Right lobe of liver (tissue), 6 donors: ENCODE results near the gene TNFRSF8. TPM values are rescaled to one million over a fixed set of nuclear protein-coding genes. Genes with fewer than 3 reads are reported as not detected.

ENCODE experiments used
- ATAC-seq, 4 donors: fragments of 200-7000 bp; cut with Tn5 transposase; one replicate each; pipeline ENCODE4 v1.9.1; 2020; ENCODE audit warnings: mild to moderate bottlenecking in 4 of 4, moderate library complexity in 4 of 4
- DNase-seq, 3 donors: peaks; one replicate each; pipeline ENCODE4 v3.0.0-alpha.2; 2020
- H3K27ac ChIP-seq, 3 donors: fragments of 200-600 bp; one replicate each; pipeline ENCODE4 v1.8.0; 2022
- H3K27me3 ChIP-seq, 2 donors: fragments of 200-600 bp; one replicate each; pipeline ENCODE4 v1.8.0; 2022
- H3K36me3 ChIP-seq, 4 donors: fragments of 200-600 bp; sonication (generic) in 1 of 4; one replicate each; pipeline versions ENCODE4 v1.5.1 to v1.8.0; 2017 to 2022; ENCODE audit warnings: control low read depth in 1 of 4
- H3K4me1 ChIP-seq, 4 donors: fragments of 200-600 bp; sonication (generic) in 1 of 4; one replicate each; pipeline versions ENCODE4 v1.5.1 to v1.8.0; 2017 to 2022; ENCODE audit warnings: control low read depth in 1 of 4
- H3K4me3 ChIP-seq, 3 donors: fragments of 200-600 bp; one replicate each; pipeline ENCODE4 v1.8.0; 2022
- H3K9me3 ChIP-seq, 4 donors: fragments of 200-600 bp; sonication (generic) in 1 of 4; one replicate each; pipeline versions ENCODE4 v1.5.1 to v1.8.0; 2017 to 2022; ENCODE audit warnings: control low read depth in 1 of 4
- POLR2A ChIP-seq: fragments of 450-650 bp; IDR thresholded peaks from one replicate; pipeline ENCODE4 v1.6.1; 2017; ENCODE audit warnings: antibody characterized with exemption, mild to moderate bottlenecking
- WGBS: methylation state at CpG from one replicate; pipeline ENCODE4 v1.1.6; 2018; ENCODE audit warnings: low coverage, low lambda C conversion rate; ENCODE audit not compliant: insufficient coverage; ENCODE audit errors: missing lambda C conversion rate; 5-methylcytosine and 5-hydroxymethylcytosine counted together
- intact Hi-C, 2 donors: fragments of 100-400 bp; cut with DNase I; formaldehyde crosslinking; loops; one replicate each; pipeline versions ENCODE4 v1.11.2 to v1.14.1; 2022
- total RNA-seq, 6 experiments: library from RNA; depleted of rRNA in 2 of 6; stranded (reverse); fragments of >200 nt in 2 of 6; fragmentation: NEBNext Ultra II Directional in 3 of 6; extraction: Animal tissue kit (Norgen Biotek cat#: 25700) in 3 of 6; gene quantifications; one replicate each; pipeline versions ENCODE4 v1.1.0 to v1.2.4, GENCODE V29; 2016 to 2023
- TF ChIP-seq, protein P1 (sequence below), 4 donors: fragments of 200-600 bp in 3 of 4; fragments of 450-650 bp in 1 of 4; IDR thresholded peaks; one replicate each; pipeline versions ENCODE4 v1.5.1 to v1.8.0; 2016 to 2022; ENCODE audit warnings: antibody characterized with exemption in 4 of 4, mild to moderate bottlenecking in 2 of 4
- donor health status: DM: no; HTN: yes; CAD: no.
- donor health status: DM: no; HTN: no; CAD: no.
- donor health status: DM: no; HTN: no; CAD: no.
- donor health status: DM: no; HTN: yes; CAD: no.
- donor health status: DM: no; HTN: yes; CAD: no.

Gene TNFRSF8
- total RNA-seq, 6 experiments from 2014 or later, result 0.12 to 0.29 (median 0.19) TPM; not detected in 1

DNA sequence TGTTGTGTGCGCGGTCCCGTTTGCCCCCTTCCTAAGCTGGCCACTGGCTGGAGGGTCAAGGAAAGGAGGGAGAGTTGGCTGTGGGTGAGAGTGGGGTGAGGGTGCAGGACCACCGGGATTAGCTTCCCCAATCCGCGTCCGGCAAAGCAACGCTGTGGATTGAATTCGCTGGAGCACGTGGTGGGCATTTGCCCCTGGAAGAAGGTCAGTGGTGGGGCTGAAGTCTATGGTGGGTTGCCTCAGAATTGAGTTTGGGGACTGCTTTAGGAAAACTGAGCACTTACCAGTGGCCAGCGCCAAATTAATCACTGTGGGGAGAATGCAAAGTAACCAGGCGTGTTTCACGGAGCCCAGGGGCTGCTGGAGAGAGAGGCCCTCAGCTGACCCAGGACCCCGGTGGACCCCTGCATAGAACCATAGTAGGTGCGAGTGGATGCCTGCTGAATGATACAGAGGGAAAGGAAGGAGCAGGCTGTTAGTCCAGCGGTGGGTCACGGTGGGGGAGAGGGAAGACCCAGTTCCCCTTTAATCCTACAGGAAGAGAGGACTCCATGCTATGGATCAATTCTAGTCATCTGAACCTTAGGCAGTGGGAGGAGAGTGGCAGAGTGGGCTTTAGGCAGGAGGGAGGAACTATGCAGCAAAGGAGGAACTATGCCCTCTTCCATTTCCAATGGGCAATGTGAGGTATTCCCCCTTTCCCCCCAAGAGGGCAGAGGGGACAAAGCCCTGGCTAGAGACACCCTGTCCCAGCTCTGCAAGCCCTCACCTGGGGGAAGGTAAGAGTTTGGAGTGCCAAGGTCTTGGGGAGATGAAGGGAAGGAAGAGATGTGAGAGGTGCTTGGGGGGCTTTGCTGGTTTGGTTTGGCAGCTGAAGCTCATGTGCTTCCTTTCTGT lies 1.2 kb downstream of the TNFRSF8 start:
- WGBS, result 18% methylated on average over 12 of the region's 17 CpGs
- Histone ChIP-seq H3K27ac (no peak overlapping the region), H3K27me3 (peaks cover 5 to 15% of the 10 kb centered on the region in 2 donors), H3K4me3 (no peak overlapping the region), H3K4me1 (no peaks in the 10 kb centered on the region), H3K9me3 (no peaks in the 10 kb centered on the region), H3K36me3 (no peaks in the 10 kb centered on the region)
- intact Hi-C loops, result no loop called here
- DNase-seq, result no peak
- no peak for ATAC-seq
- no peak for TF ChIP-seq POLR2A
- TF ChIP-seq, protein P1, sequence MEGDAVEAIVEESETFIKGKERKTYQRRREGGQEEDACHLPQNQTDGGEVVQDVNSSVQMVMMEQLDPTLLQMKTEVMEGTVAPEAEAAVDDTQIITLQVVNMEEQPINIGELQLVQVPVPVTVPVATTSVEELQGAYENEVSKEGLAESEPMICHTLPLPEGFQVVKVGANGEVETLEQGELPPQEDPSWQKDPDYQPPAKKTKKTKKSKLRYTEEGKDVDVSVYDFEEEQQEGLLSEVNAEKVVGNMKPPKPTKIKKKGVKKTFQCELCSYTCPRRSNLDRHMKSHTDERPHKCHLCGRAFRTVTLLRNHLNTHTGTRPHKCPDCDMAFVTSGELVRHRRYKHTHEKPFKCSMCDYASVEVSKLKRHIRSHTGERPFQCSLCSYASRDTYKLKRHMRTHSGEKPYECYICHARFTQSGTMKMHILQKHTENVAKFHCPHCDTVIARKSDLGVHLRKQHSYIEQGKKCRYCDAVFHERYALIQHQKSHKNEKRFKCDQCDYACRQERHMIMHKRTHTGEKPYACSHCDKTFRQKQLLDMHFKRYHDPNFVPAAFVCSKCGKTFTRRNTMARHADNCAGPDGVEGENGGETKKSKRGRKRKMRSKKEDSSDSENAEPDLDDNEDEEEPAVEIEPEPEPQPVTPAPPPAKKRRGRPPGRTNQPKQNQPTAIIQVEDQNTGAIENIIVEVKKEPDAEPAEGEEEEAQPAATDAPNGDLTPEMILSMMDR (IDR thresholded peaks at IDR 0.05), result no peak

DNA sequence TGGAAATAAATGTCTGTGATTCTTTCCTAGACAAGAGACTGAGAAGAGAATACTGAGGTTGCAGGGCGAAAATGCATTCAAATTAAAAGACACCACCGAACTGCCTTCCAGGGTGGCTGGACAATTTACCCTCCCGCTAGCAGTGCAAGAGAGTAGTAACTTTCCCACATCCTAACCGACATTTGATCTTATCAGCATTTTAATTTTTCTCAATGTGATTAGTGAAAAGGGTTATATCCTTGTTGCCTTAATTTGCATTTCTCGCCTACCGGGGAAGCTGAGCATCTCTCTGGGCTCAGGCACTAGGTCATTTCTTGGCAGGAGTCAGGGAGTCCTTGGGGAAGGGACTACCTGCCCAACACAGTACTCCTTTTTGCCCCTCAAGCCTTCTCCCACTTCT lies 2.8 kb downstream of the TNFRSF8 start:
- ATAC-seq (no peak), DNase-seq (no peak)
- intact Hi-C loops, result no loop called here
- no peak for TF ChIP-seq POLR2A
- TF ChIP-seq, protein P1 (IDR thresholded peaks at IDR 0.05), result no peak
- Histone ChIP-seq H3K36me3 (no peaks in the 10 kb centered on the region), H3K27me3 (peaks cover 5 to 15% of the 10 kb centered on the region in 2 donors), H3K4me3 (no peak overlapping the region), H3K9me3 (no peaks in the 10 kb centered on the region), H3K27ac (no peak overlapping the region), H3K4me1 (no peaks in the 10 kb centered on the region)
- WGBS, result 41% methylated on average over 6 of the region's 6 CpGs

DNA sequence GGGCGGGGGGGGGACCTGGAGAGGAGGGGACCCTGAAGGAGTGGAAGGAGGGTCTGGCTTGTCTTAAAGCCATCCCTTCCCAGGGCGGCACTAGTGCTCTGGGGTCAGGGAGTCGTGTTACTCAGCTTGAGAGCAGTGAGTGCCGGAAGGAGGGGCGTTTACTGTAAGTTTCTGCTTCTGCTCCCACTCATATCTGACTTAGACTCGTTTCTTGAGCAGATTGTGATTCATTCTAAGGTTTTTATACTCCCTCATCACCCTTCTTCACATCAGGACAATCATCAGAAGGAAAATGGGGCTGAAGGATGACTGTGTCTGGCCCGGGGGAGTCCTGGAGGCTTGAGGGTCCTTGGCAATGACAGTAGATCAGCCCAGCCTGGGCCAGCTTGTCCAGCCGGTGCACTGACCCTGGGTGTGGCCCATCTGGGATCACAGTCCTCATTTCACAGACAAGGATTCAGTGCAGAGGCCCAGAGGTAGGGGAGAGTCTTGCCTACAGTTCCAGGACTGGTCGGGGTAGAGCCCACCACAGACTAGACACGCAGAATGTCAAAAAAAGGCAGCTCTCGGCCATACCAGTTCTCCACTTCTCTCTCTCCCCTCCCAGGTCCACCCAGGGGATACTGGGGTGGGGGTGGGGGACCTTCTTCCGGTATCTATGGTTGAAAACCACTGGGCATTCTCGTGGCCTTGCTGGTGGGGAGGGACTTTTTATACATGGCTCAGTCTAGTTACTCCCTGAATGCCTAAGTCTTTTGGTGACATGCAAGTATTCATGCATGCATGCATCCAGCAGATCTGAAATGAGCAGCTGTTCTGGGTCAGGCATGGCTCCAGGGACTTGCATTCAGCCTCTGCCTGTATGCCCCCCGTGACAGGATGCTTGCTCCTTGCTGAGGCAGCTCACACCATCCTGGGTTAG lies 5.1 kb downstream of the TNFRSF8 start:
- Histone ChIP-seq H3K36me3 (no peaks in the 10 kb centered on the region), H3K4me1 (no peaks in the 10 kb centered on the region), H3K27ac (peak overlapping the region in 1 of 3 donors; percentile 8), H3K9me3 (no peaks in the 10 kb centered on the region), H3K4me3 (no peak overlapping the region), H3K27me3 (peaks cover 5 to 15% of the 10 kb centered on the region in 2 donors)
- 32% methylated on average over 9 of the region's 14 CpGs for WGBS
- TF ChIP-seq POLR2A, result no peak
- TF ChIP-seq, protein P1 (IDR thresholded peaks at IDR 0.05), result no peak
- no peak for ATAC-seq
- intact Hi-C loops, result no loop called here
- DNase-seq, result no peak

DNA sequence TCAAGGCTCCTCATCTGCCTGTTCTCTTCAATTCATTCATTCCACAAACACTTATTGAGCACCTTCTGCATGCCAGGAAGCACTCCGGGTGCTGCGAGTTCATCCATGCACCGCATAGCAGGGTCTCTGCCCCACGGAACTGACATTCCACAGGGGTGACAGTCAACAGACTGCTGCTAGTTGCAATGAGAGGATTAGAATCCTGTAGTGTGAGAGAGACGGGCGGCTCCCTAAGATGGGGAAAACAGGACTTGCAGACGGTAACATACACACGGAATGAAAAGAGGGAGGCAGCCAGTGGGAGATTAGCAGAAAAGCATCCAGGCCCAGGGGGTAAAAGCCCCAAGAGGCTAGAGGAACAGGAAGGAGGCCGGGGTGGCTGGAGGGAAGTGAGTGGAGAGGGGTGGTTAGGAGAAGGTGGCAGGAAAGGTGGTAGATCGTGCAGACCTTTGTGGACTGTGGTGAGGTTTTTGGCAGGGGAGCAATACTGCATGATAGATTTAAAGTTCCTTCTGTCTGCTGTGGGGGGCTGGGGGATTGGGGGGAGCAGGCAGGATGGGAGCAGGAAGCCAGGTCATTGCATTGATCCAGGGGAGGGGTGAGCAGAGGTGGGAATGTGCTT lies 6.6 kb downstream of the TNFRSF8 start:
- Histone ChIP-seq H3K4me3 (no peak overlapping the region), H3K27me3 (peaks cover under 1 to 5% of the 10 kb centered on the region in 2 donors), H3K27ac (no peak overlapping the region), H3K36me3 (no peaks in the 10 kb centered on the region), H3K9me3 (no peaks in the 10 kb centered on the region), H3K4me1 (no peaks in the 10 kb centered on the region)
- DNase-seq, result no peak
- WGBS, result 49% methylated on average over 10 of the region's 10 CpGs
- ATAC-seq, result no peak
- intact Hi-C loops, result no loop called here
- no peak for TF ChIP-seq POLR2A
- TF ChIP-seq, protein P1 (IDR thresholded peaks at IDR 0.05), result no peak
